Fibroblast of peridontal ligament (primary cell): Measurements from ENCODE around the gene ABCC10.
"Not testable (repeated sequence)": the region's sequence is repeated elsewhere in the genome, so short reads cannot be mapped to it uniquely, and the experiment has no call there.

ENCODE experiments used
- DNase-seq: peaks from one replicate; pipeline ENCODE4 v3.0.0-alpha.2; 2010; ENCODE audit errors: extremely low read depth

The ABCC10 gene

DNA sequence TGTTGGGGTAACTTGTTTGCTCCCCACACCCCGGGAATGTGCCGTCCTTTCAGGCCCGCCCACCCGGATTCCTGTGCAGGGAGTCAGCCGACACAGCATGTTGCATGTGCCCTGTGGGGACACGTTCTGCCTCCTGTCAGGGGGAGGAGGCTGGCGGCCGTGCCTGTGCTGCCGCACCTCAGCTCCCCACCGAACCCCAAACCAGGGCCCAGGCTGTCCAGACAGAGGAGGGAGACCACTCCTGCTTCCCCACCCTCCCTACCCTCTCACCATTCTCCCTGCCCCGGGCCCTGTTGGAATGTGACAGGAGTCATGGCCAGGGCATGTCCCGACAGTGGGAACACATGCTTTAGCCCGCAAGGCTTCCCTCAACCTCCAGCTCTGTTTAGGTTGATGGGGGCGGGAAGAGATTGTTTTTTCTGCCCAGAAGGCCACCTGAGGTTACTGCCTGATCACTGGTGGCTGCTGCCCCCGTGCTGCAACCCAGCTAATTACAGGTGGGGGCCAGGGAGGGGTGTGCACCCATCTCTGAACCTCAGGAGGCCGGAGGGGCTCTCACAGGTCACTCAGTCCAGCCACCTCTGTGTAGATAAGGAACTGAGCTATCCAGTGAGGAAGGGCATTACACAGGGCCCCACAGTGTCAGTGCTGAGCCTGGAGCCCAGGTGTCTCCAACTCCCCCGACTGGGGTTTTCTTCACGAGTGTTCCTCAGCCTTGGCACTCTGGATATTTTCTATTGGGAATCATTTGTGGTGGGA is 69.2 kb downstream of the ABCC10 start:
- DNase-seq, result peak; percentile 42

DNA sequence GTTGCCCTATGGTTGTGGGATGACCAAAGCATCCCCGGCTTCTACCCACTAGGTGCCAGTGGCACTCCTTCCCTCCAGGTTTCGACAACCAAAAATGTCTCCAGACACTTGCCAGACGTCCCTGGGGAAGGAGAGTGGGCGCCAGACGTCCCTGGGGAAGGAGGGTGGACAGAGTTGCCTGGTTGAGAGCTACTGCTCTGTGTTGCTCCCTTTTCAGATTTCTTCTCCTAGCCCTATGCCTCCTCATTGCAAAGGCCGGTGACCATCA is 69.7 kb downstream of the ABCC10 start:
- DNase-seq, result no peak

DNA sequence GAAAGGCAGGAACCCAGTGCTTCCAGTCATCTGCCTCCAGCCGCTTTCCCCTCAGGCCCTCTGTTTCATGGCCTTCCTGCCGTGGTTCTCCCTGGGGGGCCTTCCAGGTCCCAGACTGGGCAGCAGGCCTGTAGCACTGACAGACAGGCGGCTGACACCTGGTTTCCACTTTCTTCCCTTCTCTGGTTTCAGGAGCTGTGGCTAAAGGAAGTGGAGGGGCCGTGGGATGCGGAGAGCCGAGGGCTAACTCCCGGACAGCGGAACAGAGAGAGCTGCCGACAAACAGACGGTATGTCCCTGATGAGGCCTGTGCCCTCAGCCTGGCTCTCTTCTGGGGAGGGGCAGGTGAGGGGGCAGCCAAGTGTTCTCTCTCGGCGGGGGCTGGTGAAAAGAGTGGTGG is 70.3 kb downstream of the ABCC10 start:
- no peak for DNase-seq

DNA sequence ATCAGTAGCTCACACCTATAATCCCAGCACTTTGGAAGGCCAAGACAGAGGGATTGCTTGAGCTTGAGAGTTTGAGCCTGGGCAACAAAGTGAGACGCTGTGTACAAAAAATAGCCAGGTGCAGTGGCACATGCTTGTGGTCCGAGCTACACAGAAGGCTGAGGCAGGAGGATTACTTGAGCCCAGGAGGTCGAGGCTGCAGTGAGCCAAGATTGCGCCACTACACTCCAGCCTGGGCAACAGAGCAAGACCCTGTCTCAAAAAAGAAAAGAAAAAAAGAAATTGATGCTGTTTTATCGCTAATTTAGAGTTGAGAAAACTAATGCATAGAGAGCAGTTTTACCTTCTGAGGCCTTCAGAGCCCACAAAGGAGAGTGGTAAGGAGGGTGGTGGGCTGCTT is 71.0 kb downstream of the ABCC10 start:
- not testable (repeated sequence) for DNase-seq

DNA sequence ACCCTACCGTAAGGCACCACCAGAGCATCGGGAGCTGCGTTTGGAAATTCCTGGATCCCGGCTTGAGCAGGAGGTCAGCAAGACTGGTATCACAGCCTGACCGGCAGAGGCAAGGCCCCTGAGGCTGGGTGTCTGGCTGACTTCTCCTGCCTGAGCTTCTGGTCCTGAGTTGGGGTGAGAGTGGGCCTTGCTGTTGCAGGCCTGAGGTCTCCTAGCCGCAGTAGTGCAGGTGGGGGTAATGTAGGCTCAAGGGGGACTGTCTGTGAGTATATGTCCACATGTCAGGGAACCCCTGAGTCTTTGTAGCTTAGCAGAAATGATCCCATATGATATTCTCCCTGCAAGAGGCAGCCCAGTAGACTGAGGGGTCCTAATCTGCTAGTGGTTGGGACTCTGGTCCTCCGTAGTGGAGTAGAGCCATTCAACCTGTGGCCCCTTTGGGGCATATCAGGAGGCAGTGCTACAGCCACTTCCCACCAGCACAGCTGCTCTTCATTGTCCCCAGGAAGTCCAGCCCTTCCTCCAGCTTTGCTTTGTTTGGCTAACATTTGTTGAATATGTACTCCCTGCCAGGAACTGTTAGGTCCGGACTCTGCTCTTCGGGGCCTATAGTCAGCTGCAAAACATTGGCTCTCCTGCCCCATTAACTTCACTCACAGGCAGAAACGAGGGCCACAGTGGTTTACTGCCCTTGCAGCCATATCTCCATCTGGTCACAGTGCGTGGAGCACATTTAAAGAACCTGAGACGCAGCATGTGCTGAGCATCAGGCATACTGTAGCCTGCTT is 71.9 kb downstream of the ABCC10 start:
- no peak for DNase-seq
